GM21825 (cell line): ENCODE measurements around the gene UNC45B.
"Not testable (repeated sequence)": the region's sequence is repeated elsewhere in the genome, so short reads cannot be mapped to it uniquely, and the experiment has no call there.

Experiments used
- ATAC-seq: cut with Tn5 transposase; IDR thresholded peaks from one replicate; pipeline ENCODE4 v1.9.1; 2021; ENCODE audit warnings: mild to moderate bottlenecking, moderate library complexity; ENCODE audit not compliant: unreplicated experiment

Gene UNC45B

DNA sequence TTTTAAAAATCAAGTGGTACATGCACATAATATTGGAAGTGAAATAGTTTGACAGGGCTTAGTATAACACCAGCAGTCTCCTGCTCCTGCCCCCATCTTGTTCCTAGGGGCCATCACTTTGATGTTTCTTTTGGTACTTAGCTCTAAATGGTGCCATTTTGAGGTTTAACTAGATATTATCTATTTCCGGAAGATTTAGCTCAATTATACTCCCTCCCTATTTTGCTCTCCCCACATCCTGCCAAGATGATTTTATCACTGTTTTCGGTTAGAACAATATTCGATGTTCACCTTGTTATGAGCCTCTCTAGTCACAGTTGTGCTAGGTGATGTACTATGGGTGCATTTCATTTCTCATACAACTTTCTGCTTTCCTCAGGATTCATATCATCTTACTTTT is 66.6 kb downstream of the UNC45B start:
- ATAC-seq = no peak

DNA sequence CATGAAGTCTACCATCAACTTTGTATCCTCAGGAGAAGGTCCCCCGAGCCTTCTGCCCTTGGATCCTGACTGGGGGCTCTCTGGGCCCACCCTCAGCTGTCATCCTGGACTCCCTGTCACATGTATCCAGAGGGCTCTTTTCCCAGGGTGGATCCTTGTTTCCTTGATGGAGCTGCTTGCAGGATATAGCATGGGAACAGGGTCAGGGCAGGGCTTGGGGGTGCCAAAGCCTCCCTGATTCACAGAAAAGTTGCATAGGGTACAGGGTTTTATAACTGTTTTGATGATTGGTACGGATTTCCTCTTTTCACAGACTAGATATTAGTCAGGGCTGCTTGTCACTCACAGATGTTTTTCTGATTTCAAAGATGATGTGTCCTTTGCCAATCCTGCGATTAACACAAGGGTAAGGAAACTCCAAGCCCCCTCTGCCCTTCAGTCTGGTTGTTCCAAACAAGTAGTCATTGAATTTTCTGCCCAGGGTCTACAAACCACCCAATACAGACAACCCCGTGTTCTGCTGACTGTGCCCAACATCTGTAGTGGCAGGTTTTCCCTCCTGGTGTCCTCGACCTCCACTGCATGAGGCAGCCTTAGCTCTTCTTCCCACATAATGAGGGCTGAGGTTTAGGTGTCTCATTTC is 67.1 kb downstream of the UNC45B start:
- ATAC-seq = no peak

- ATAC-seq = no peak
Measured at GRCh38 chr17:35217107-35217506, 69.5 kb downstream of the UNC45B start.

- ATAC-seq = no peak
Measured at GRCh38 chr17:35218915-35219314, 71.3 kb downstream of the UNC45B start.

DNA sequence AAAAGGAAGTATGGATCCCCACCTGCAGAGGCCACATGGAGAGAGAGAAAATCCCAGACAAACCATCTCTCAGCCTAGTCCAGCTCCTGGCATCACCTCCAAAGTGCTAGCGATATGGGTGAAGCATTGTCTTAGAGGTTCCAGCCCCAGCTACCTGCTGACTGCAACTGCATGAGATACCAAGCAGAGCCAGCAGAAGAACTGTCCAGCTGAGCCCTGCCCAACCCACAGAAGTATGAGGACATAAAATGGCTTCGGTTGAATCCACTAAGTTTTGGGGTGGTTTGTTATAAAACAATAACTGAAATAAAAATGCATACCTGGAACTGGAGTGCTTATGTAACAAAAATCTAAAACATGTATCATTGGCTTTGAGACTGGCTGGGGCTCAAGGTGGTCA is 74.8 kb downstream of the UNC45B start:
- ATAC-seq = no peak

GRCh38 chr17:35224436-35224835 is 76.8 kb downstream of the UNC45B start:
- no peak for ATAC-seq

- no peak for ATAC-seq
Measured at GRCh38 chr17:35227546-35227945, 79.9 kb downstream of the UNC45B start.

- no peak for ATAC-seq
Measured at GRCh38 chr17:35229638-35230037, 82.0 kb downstream of the UNC45B start.

GRCh38 chr17:35234315-35234714 is 86.7 kb downstream of the UNC45B start:
- not testable (repeated sequence) for ATAC-seq

GRCh38 chr17:35235289-35235688 is 87.7 kb downstream of the UNC45B start:
- no peak for ATAC-seq

- no peak for ATAC-seq
Measured at GRCh38 chr17:35235917-35236316, 88.3 kb downstream of the UNC45B start.

- no peak for ATAC-seq
Measured at GRCh38 chr17:35236821-35237220, 89.2 kb downstream of the UNC45B start.

DNA sequence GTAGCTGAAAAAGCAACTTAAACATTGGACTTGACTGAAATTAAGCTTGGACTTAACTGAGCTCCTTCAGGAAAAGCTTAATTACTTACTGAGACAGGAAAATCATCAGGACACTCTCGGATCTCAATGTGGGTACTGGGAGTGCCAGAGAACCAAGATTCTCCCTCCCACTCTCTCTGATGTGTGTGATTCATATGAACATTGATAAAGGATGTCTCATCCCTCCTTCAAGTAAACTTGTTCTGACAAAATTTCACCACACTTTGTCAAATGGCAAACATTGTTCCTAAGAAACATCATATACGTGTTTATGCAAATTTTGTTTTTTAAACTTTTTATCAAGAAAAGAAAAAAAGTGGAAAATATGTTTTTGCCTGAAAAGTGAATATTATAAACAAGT is 91.2 kb downstream of the UNC45B start:
- no peak for ATAC-seq
